Esophagus muscularis mucosa (tissue), 4 donors: ENCODE results near the gene B3GALT6. TPM values are rescaled to one million over a fixed set of nuclear protein-coding genes. Genes with fewer than 3 reads are reported as not detected.

Experiments
- DNase-seq: peaks from one replicate; pipeline ENCODE4 v3.0.0-alpha.2; 2017; ENCODE audit errors: extremely low spot score
- H3K27ac ChIP-seq, 4 donors: fragments of 200-600 bp; sonication (generic); replicated peaks in 1 of 4; 1 replicate in 3 of 4; 2 replicates in 1 of 4; pipeline ENCODE4 v1.5.1; 2016 to 2019; ENCODE audit warnings: mild to moderate bottlenecking in 1 of 4
- H3K27me3 ChIP-seq, 4 donors: fragments of 200-600 bp; sonication (generic); one replicate each; pipeline versions ENCODE4 v1.5.1 to v1.6.0; 2016 to 2019
- H3K36me3 ChIP-seq, 4 donors: fragments of 200-600 bp; sonication (generic); one replicate each; pipeline ENCODE4 v1.5.1; 2016 to 2019
- H3K4me1 ChIP-seq, 4 donors: fragments of 200-600 bp; sonication (generic); one replicate each; pipeline ENCODE4 v1.5.1; 2016 to 2019
- H3K4me3 ChIP-seq, 4 donors: fragments of 200-600 bp; sonication (generic); 1 replicate in 2 of 4; 2 replicates in 2 of 4; pipeline ENCODE4 v1.5.1; 2016 to 2019; ENCODE audit warnings: mild to moderate bottlenecking in 4 of 4, moderate library complexity in 1 of 4
- H3K9me3 ChIP-seq, 4 donors: fragments of 200-600 bp; sonication (generic); 1 replicate in 3 of 4; 2 replicates in 1 of 4; pipeline ENCODE4 v1.5.1; 2016 to 2019
- EP300 ChIP-seq: sonication (generic); formaldehyde crosslinking; IDR thresholded peaks from one replicate; pipeline ENCODE4 v1.6.1; 2017; ENCODE audit warnings: antibody characterized with exemption
- POLR2A ChIP-seq: fragments of 450-650 bp; IDR thresholded peaks from one replicate; pipeline ENCODE4 v1.6.1; 2017; ENCODE audit warnings: antibody characterized with exemption, moderate library complexity, mild to moderate bottlenecking, low read depth
- POLR2AphosphoS5 ChIP-seq, 2 donors: sonication (generic); formaldehyde crosslinking; IDR thresholded peaks; one replicate each; pipeline ENCODE4 v1.6.1; 2017; ENCODE audit warnings: antibody characterized with exemption in 2 of 2
- WGBS: methylation state at CpG from one replicate; pipeline ENCODE4 v1.1.5; 2018; 5-methylcytosine and 5-hydroxymethylcytosine counted together
- intact Hi-C: fragments of 100-400 bp; cut with DNase I; formaldehyde crosslinking; loops from one replicate; pipeline ENCODE4 v1.15.1; 2023
- total RNA-seq, 4 donors: library from RNA; depleted of rRNA; stranded (reverse); fragments of >200 nt; gene quantifications; one replicate each; pipeline versions ENCODE4 v1.1.0 to v1.2.1, GENCODE V29; 2016
- TF ChIP-seq, protein P1 (sequence below), 3 experiments: fragments of 200-600 bp in 2 of 3; fragments of 450-650 bp in 1 of 3; sonication (generic) in 2 of 3; IDR thresholded peaks; one replicate each; pipeline ENCODE4 v1.5.1; 2017 to 2019; ENCODE audit warnings: antibody characterized with exemption in 3 of 3, mild to moderate bottlenecking in 2 of 3, moderate library complexity in 1 of 3

The B3GALT6 gene
- total RNA-seq, 4 donors from 2014 or later: 10.4 to 24.6 (median 21.0) TPM

DNA sequence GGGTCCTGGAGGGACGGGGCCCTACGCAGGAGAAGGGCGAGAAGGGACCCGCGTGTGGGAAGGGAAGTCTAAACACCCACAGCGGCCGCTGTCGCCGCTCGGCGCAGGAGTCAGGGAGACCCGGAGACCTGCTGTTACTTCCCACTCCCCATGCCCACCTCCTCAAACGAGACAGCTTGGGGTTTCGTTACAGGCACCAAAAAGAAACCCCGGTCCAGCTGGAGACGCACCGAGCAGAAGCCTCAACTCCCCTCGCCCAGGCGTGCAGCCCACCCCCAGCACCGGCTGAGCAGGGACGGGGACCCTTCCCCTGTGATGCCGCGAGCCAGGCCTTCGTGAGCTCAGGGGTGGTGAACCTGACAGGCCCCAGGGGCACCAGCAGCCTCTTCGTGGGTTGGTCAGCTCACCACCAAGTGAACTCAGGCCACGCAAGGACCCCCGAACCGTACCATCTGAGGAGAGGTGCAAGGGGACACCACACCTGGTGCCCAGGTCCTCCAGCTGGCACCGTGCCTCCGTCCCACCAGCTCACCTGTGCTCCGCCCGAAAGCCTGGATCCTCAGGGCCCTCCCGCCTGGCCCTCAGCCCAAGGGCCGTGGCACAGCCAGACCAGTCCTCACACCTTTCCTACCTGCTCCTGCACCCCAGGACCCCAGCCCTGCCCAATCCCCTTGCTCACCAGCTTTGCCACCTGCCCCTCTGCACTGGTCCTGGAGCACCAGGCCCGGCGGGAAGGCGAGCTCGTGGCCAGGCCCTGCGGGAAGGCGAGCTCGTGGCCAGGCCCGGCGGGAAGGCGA lies 5.3 kb upstream of the B3GALT6 start:
- no peak for DNase-seq
- Histone ChIP-seq H3K4me1 (peaks cover 22 to 54% (median 38%) of the 10 kb centered on the region in 4 donors), H3K9me3 (no peaks in the 10 kb centered on the region), H3K27ac (no peak overlapping the region), H3K36me3 (peaks cover 46 to 76% (median 72%) of the 10 kb centered on the region in 4 donors), H3K27me3 (no peaks in the 10 kb centered on the region), H3K4me3 (no peak overlapping the region)
- 95% methylated on average over 30 of the region's 44 CpGs for WGBS
- no peak for TF ChIP-seq EP300
- intact Hi-C loops: no loop called here

DNA sequence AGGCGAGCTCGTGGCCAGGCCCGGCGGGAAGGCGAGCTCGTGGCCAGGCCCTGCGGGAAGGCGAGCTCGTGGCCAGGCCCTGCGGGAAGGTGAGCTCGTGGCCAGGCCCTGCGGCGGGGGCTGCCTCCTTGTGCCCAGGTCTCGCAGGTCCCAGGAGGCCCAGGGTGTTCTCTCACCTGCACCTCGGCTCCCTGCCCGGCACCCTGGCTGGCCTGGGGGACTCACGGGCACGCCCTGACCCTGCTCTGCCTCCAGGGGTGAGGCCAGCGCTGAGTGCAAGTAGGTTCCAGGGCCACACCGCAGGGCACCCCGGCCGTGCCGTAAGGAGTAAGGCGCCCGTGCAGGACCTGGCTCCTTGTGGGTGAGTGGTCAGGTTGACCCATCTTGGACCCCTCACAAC lies 4.7 kb upstream of the B3GALT6 start:
- no peaks in the 10 kb centered on the region for H3K9me3 ChIP-seq
- intact Hi-C loops: no loop called here

DNA sequence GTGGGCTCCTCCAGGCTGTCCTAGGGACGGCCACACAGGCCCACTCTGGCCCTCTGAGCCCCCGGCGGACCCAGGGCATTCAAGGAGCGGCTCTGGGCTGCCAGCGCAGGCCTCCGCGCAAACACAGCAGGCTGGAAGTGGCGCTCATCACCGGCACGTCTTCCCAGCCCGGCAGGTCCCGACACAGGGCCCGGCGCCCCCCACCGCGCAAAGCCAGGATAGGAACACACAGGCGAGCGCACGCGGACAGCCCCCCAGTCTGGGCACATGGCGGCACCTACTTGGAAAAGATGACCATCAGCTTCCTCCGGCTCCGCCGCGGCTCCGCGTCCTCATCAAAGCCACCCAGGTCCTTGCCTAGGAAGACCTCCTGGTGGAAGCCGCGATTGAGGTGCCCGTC lies 3.9 kb upstream of the B3GALT6 start:
- WGBS: 92% methylated on average over 27 of the region's 30 CpGs
- H3K27me3 ChIP-seq: no peaks in the 10 kb centered on the region
- no peak for DNase-seq
- H3K27ac ChIP-seq: no peak overlapping the region
- no peaks in the 10 kb centered on the region for H3K9me3 ChIP-seq
- peaks cover 30 to 63% (median 47%) of the 10 kb centered on the region in 4 donors for H3K4me1 ChIP-seq
- TF ChIP-seq, protein P1, sequence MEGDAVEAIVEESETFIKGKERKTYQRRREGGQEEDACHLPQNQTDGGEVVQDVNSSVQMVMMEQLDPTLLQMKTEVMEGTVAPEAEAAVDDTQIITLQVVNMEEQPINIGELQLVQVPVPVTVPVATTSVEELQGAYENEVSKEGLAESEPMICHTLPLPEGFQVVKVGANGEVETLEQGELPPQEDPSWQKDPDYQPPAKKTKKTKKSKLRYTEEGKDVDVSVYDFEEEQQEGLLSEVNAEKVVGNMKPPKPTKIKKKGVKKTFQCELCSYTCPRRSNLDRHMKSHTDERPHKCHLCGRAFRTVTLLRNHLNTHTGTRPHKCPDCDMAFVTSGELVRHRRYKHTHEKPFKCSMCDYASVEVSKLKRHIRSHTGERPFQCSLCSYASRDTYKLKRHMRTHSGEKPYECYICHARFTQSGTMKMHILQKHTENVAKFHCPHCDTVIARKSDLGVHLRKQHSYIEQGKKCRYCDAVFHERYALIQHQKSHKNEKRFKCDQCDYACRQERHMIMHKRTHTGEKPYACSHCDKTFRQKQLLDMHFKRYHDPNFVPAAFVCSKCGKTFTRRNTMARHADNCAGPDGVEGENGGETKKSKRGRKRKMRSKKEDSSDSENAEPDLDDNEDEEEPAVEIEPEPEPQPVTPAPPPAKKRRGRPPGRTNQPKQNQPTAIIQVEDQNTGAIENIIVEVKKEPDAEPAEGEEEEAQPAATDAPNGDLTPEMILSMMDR (IDR thresholded peaks at IDR 0.05): no peak
- TF ChIP-seq EP300 (no peak), POLR2A (no peak), POLR2AphosphoS5 (IDR thresholded peaks at IDR 0.05) (no peak)
- intact Hi-C loops: no loop called here
- peaks cover 32 to 62% (median 57%) of the 10 kb centered on the region in 4 donors for H3K36me3 ChIP-seq
- H3K4me3 ChIP-seq: no peak overlapping the region

More for the DNA sequence above, 4.7 kb upstream of the B3GALT6 start:
- H3K4me1 ChIP-seq: peaks cover 22 to 55% (median 39%) of the 10 kb centered on the region in 4 donors
- no peaks in the 10 kb centered on the region for H3K27me3 ChIP-seq
- H3K36me3 ChIP-seq: peaks cover 40 to 70% (median 65%) of the 10 kb centered on the region in 4 donors
- H3K4me3 ChIP-seq: no peak overlapping the region
- WGBS: 96% methylated on average over 19 of the region's 25 CpGs
- DNase-seq: no peak
- TF ChIP-seq POLR2AphosphoS5 (IDR thresholded peaks at IDR 0.05) (no peak), EP300 (no peak), POLR2A (no peak)
- TF ChIP-seq, protein P1 (IDR thresholded peaks at IDR 0.05): no peak
- H3K27ac ChIP-seq: no peak overlapping the region

- no peak overlapping the region for H3K4me3 ChIP-seq
- intact Hi-C loops: no loop called here
- no peaks in the 10 kb centered on the region for H3K27me3 ChIP-seq
- peaks cover 32 to 67% (median 51%) of the 10 kb centered on the region in 4 donors for H3K4me1 ChIP-seq
- H3K27ac ChIP-seq: no peak overlapping the region
- no peak for DNase-seq
- no peak for TF ChIP-seq POLR2A
- TF ChIP-seq EP300: no peak
- TF ChIP-seq POLR2AphosphoS5 (IDR thresholded peaks at IDR 0.05): no peak
- TF ChIP-seq, protein P1 (IDR thresholded peaks at IDR 0.05): no peak
- H3K36me3 ChIP-seq: peaks cover 27 to 58% (median 52%) of the 10 kb centered on the region in 4 donors
- 81% methylated on average over 23 of the region's 28 CpGs for WGBS
- no peaks in the 10 kb centered on the region for H3K9me3 ChIP-seq
These were observed 3.3 kb upstream of the B3GALT6 start for GRCh38 chr1:1228596-1229321.

DNA sequence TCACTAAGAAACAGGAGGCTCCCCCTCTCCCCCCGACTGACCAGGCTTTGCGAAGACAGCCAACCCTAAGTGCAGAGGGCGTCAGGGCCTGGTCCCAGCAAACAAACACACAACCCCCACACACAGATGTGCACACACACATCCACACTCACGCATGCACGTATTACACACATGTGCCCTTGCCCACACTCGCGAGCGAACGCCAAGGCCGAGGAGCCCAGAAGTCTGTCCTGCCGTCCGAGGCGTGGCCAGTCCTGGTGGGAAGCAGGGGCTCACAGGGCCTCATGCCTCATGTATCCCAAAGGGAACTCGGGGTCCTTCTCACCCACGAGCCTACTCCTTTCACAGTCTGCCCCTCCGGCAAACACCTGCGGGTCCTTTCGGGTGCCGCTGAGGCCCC lies 2.3 kb upstream of the B3GALT6 start:
- H3K9me3 ChIP-seq: no peaks in the 10 kb centered on the region
- no peaks in the 10 kb centered on the region for H3K27me3 ChIP-seq
- 84% methylated on average over 18 of the region's 19 CpGs for whole genome bisulfite sequencing
- peaks cover 32 to 73% (median 53%) of the 10 kb centered on the region in 4 donors for H3K4me1 ChIP-seq
- peaks cover 24 to 57% (median 45%) of the 10 kb centered on the region in 4 donors for H3K36me3 ChIP-seq
- intact Hi-C loops: loop anchor here (5.0 kb wide), 2 partner anchors 43 to 107 kb away; partner anchors contain the start of gene UBE2J2
- H3K27ac ChIP-seq: no peak overlapping the region
- TF ChIP-seq POLR2A (no peak), POLR2AphosphoS5 (IDR thresholded peaks at IDR 0.05) (no peak), EP300 (no peak)
- TF ChIP-seq, protein P1 (IDR thresholded peaks at IDR 0.05): no peak
- H3K4me3 ChIP-seq: peak overlapping the region; percentile 24 to 98 (median 85)
- DNase-seq: no peak
